ENCODE measurements around the gene N4BP2.

DNA sequence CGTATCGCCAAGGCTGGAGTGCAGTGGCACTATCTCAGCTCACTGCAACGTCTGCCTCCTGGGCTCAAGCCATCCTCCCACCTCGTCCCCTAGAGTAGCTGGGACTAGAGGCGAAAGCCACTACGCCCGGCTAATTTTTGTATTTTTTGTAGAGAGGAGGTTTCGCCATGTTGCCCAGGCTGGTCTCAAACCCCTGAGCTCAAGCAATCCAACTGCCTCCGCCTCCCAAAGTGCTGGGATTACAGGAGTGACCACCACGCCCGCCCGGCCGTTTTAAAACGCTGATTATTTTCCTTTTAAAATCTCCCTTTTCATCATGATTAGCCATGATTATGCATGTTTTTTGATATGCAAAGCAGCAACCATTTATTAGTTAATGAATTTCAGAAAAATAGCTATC, 2.2 kb downstream of the N4BP2 start:
- no peak for TF ChIP-seq CTCF (IDR thresholded peaks at IDR 0.05)
- TF ChIP-seq POLR2A (IDR thresholded peaks at IDR 0.05): no peak

Measured in tibial nerve (tissue), 3 donors.